Liver (tissue), 9 donors: ENCODE results near the gene TXNRD2. TPM values are rescaled to one million over a fixed set of nuclear protein-coding genes. Genes with fewer than 3 reads are reported as not detected.

ENCODE experiments used
- DNase-seq: peaks from one replicate; pipeline ENCODE4 v3.0.0-alpha.2; 2017; ENCODE audit warnings: low spot score
- H3K27ac ChIP-seq, 2 donors: one replicate each; pipeline ENCODE4 v1.7.0; 2013; ENCODE audit warnings: inconsistent platforms in 2 of 2, low read length in 2 of 2, control low read depth in 1 of 2, low read depth in 1 of 2, mild to moderate bottlenecking in 1 of 2
- H3K27me3 ChIP-seq, 4 donors: one replicate each; pipeline versions ENCODE4 v1.6.1 to v1.7.0; 2013; ENCODE audit warnings: low read length in 3 of 4, inconsistent platforms in 1 of 4, mild to moderate bottlenecking in 1 of 4, moderate library complexity in 1 of 4; ENCODE audit not compliant: control insufficient read depth in 4 of 4, insufficient read depth in 4 of 4
- H3K36me3 ChIP-seq, 4 donors: one replicate each; pipeline versions ENCODE4 v1.6.1 to v1.7.0; 2013; ENCODE audit warnings: low read length in 3 of 4, mild to moderate bottlenecking in 3 of 4, low read depth in 1 of 4, moderate library complexity in 1 of 4; ENCODE audit not compliant: control insufficient read depth in 4 of 4, insufficient read depth in 3 of 4
- H3K4me1 ChIP-seq, 4 donors: one replicate each; pipeline versions ENCODE4 v1.6.1 to v1.7.0; 2013; ENCODE audit warnings: low read length in 3 of 4, mild to moderate bottlenecking in 3 of 4, moderate library complexity in 1 of 4; ENCODE audit not compliant: control insufficient read depth in 4 of 4, insufficient read depth in 4 of 4
- H3K4me3 ChIP-seq, 3 donors: one replicate each; pipeline versions ENCODE4 v1.6.1 to v1.7.0; 2013; ENCODE audit warnings: low read length in 3 of 3, control low read depth in 1 of 3, low read depth in 1 of 3, mild to moderate bottlenecking in 1 of 3
- H3K9ac ChIP-seq, 2 donors: one replicate each; pipeline ENCODE4 v1.7.0; 2013; ENCODE audit warnings: low read length in 2 of 2, mild to moderate bottlenecking in 2 of 2, moderate library complexity in 2 of 2, control low read depth in 1 of 2, low read depth in 1 of 2
- H3K9me3 ChIP-seq, 4 donors: one replicate each; pipeline versions ENCODE4 v1.6.1 to v1.7.0; 2013; ENCODE audit warnings: low read length in 3 of 4; ENCODE audit not compliant: control insufficient read depth in 4 of 4
- CTCF ChIP-seq: fragments of 150-350 bp; IDR thresholded peaks from 2 replicates; pipeline ENCODE4 v1.5.1; 2017; ENCODE audit warnings: improper control_type of control experiment, low read depth, low read length; ENCODE audit not compliant: missing input control
- FOXA1 ChIP-seq: IDR thresholded peaks from 2 replicates; pipeline ENCODE4 v1.6.1; 2016; ENCODE audit warnings: antibody characterized with exemption
- GABPA ChIP-seq, 2 donors: IDR thresholded peaks in 1 of 2; conservative IDR thresholded peaks in 1 of 2; 2 replicates each; pipeline ENCODE4 v1.6.1; 2016; ENCODE audit warnings: antibody characterized with exemption in 2 of 2, mild to moderate bottlenecking in 1 of 2, moderate library complexity in 1 of 2
- HNF4A ChIP-seq, 2 donors: conservative IDR thresholded peaks; 2 replicates each; pipeline ENCODE4 v1.6.1; 2016; ENCODE audit warnings: antibody characterized with exemption in 2 of 2, mild to moderate bottlenecking in 2 of 2
- HNF4G ChIP-seq: IDR thresholded peaks from 2 replicates; pipeline ENCODE4 v1.6.1; 2016; ENCODE audit warnings: antibody characterized with exemption
- JUND ChIP-seq, 2 donors: IDR thresholded peaks; 2 replicates each; pipeline ENCODE4 v1.6.1; 2016; ENCODE audit warnings: antibody characterized with exemption in 2 of 2
- MAX ChIP-seq: IDR thresholded peaks from 2 replicates; pipeline ENCODE4 v1.6.1; 2016; ENCODE audit warnings: antibody characterized with exemption
- NR2F2 ChIP-seq: IDR thresholded peaks from 2 replicates; pipeline ENCODE4 v1.6.1; 2016; ENCODE audit warnings: antibody characterized with exemption
- RAD21 ChIP-seq, 2 donors: IDR thresholded peaks; 2 replicates each; pipeline ENCODE4 v1.6.1; 2016; ENCODE audit warnings: antibody characterized with exemption in 2 of 2, mild to moderate bottlenecking in 2 of 2
- REST ChIP-seq: IDR thresholded peaks from 2 replicates; pipeline ENCODE4 v1.6.1; 2016; ENCODE audit warnings: antibody characterized with exemption, mild to moderate bottlenecking
- RXRA ChIP-seq, 2 donors: IDR thresholded peaks; 2 replicates each; pipeline ENCODE4 v1.6.1; 2017 to 2018; ENCODE audit warnings: antibody characterized with exemption in 2 of 2, mild to moderate bottlenecking in 1 of 2
- SP1 ChIP-seq: IDR thresholded peaks from 2 replicates; pipeline ENCODE4 v1.6.1; 2018; ENCODE audit warnings: antibody characterized with exemption, mild to moderate bottlenecking
- TAF1 ChIP-seq: conservative IDR thresholded peaks from 2 replicates; pipeline ENCODE4 v1.6.1; 2016; ENCODE audit warnings: antibody characterized with exemption, mild to moderate bottlenecking
- YY1 ChIP-seq: IDR thresholded peaks from 2 replicates; pipeline ENCODE4 v1.6.1; 2016; ENCODE audit warnings: antibody characterized with exemption, mild to moderate bottlenecking
- ZBTB33 ChIP-seq: IDR thresholded peaks from 2 replicates; pipeline ENCODE4 v1.6.1; 2016; ENCODE audit warnings: antibody characterized with exemption
- WGBS: extraction: QIAGEN DNeasy Blood & Tissue Kit; methylation state at CpG from one replicate; pipeline ENCODE4 v1.1.7; 2013; 5-methylcytosine and 5-hydroxymethylcytosine counted together
- polyA plus RNA-seq, 2 donors: library from polyadenylated mRNA; stranded (reverse) in 1 of 2; unstranded in 1 of 2; fragments of 200-250 nt in 1 of 2; fragments of >200 nt in 1 of 2; fragmentation: Nextera tagmentation in 1 of 2; extraction: Ambion mirVana in 1 of 2; gene quantifications; one replicate each; pipeline versions ENCODE4 v1.2.1 to v1.2.3, GENCODE V29; 2013 to 2015
- total RNA-seq, 2 donors: library from RNA; depleted of rRNA; stranded (reverse); fragments of >200 nt; gene quantifications; one replicate each; pipeline ENCODE4 v1.2.3, GENCODE V29; 2014
- donor health status: healthy.
- donor health status: healthy.
- donor health status: healthy.
- donor health status: healthy.
- donor health status: healthy.

The TXNRD2 gene
- total and polyA plus RNA-seq, 4 donors: 22.2 to 41.3 (median 33.6) TPM

- DNase-seq: no peak
- no peak for TF ChIP-seq JUND (IDR thresholded peaks at IDR 0.05)
- no peak for TF ChIP-seq REST
- no peak for TF ChIP-seq CTCF
- no peak for TF ChIP-seq YY1
- TF ChIP-seq GABPA (IDR thresholded peaks at IDR 0.05 in 1 of 2, conservative IDR thresholded peaks at IDR 0.05 in 1 of 2): no peak
- TF ChIP-seq HNF4G: no peak
- no peak for TF ChIP-seq SP1
- TF ChIP-seq RXRA (IDR thresholded peaks at IDR 0.05): no peak
- TF ChIP-seq RAD21 (IDR thresholded peaks at IDR 0.05): no peak
- no peak for TF ChIP-seq MAX
- TF ChIP-seq NR2F2: no peak
- TF ChIP-seq TAF1: no peak
- TF ChIP-seq FOXA1: no peak
- TF ChIP-seq HNF4A (conservative IDR thresholded peaks at IDR 0.05): no peak
- TF ChIP-seq ZBTB33: no peak
Measured at GRCh38 chr22:19871845-19872778, 69.5 kb downstream of the TXNRD2 start.

More at GRCh38 chr22:19871845-19872778, 69.5 kb downstream of the TXNRD2 start:
- Histone ChIP-seq H3K36me3 (peaks cover 0 to 2% (median 0%) of the 10 kb centered on the region in 4 donors), H3K9ac (no peak overlapping the region), H3K4me1 (no peaks in the 10 kb centered on the region), H3K9me3 (no peaks in the 10 kb centered on the region), H3K27me3 (no peaks in the 10 kb centered on the region), H3K27ac (no peak overlapping the region), H3K4me3 (no peak overlapping the region)
- WGBS: 90% methylated on average over 16 of the region's 16 CpGs
